Nephron (organoid): Measurements from ENCODE around the gene SLC47A1.

Experiments used
- H3K27ac Mint-ChIP-seq, 3 experiments: 2 replicates each; pipeline ENCODE4 v1.8.0; 2020; ENCODE audit warnings: mixed read lengths in 3 of 3, mild to moderate bottlenecking in 2 of 3, moderate library complexity in 1 of 3
- H3K27me3 Mint-ChIP-seq: 2 replicates; pipeline ENCODE4 v1.8.0; 2021; ENCODE audit warnings: low read depth, mild to moderate bottlenecking, moderate library complexity, mixed read lengths
- H3K36me3 Mint-ChIP-seq: 2 replicates; pipeline ENCODE4 v1.8.0; 2020; ENCODE audit warnings: low read depth, mixed read lengths
- H3K4me1 Mint-ChIP-seq: 2 replicates; pipeline ENCODE4 v1.8.0; 2020; ENCODE audit warnings: mixed read lengths
- H3K4me3 Mint-ChIP-seq, 3 experiments: 2 replicates each; pipeline ENCODE4 v1.8.0; 2020; ENCODE audit warnings: mild to moderate bottlenecking in 3 of 3, mixed read lengths in 3 of 3, moderate library complexity in 2 of 3
- H3K9me3 Mint-ChIP-seq: 2 replicates; pipeline ENCODE4 v1.8.0; 2020; ENCODE audit warnings: mixed read lengths
- CTCF ChIP-seq, 3 experiments: fragments of 200-600 bp; sonication (generic); IDR thresholded peaks; one replicate each; pipeline ENCODE4 v1.5.0; 2021; ENCODE audit warnings: antibody characterized with exemption in 3 of 3; ENCODE audit not compliant: unreplicated experiment in 3 of 3

The SLC47A1 gene

GRCh38 chr17:19533718-19534561 lies at the start of gene SLC47A1:
Gene SLC47A1, plus strand, starts transcription at chr17:19533854. Its CDS starts 86 bp downstream, at chr17:19533940.
- Mint-ChIP-seq H3K4me1 (peaks cover 8% of the 10 kb centered on the region), H3K36me3 (no peaks in the 10 kb centered on the region), H3K27me3 (peaks cover 49% of the 10 kb centered on the region), H3K4me3 (peak within 1 kb of the TSS; percentile 79 to 81 (median 79)), H3K27ac (no peak within 1 kb of the TSS), H3K9me3 (no peaks in the 10 kb centered on the region)
- no peak for TF ChIP-seq CTCF (IDR thresholded peaks at IDR 0.05; ENCODE audit: unreplicated experiment in 3 of 3)

GRCh38 chr17:19485800-19486340 lies 47.8 kb upstream of the SLC47A1 start:
- H3K4me1 Mint-ChIP-seq: peaks cover 36% of the 10 kb centered on the region
- H3K27ac Mint-ChIP-seq: no peak overlapping the region
- no peaks in the 10 kb centered on the region for H3K36me3 Mint-ChIP-seq
- H3K27me3 Mint-ChIP-seq: peaks cover 4% of the 10 kb centered on the region
- TF ChIP-seq CTCF (IDR thresholded peaks at IDR 0.05; ENCODE audit: unreplicated experiment in 3 of 3): no peak
- no peaks in the 10 kb centered on the region for H3K9me3 Mint-ChIP-seq
- H3K4me3 Mint-ChIP-seq: no peak overlapping the region

GRCh38 chr17:19486351-19487023 lies 47.2 kb upstream of the SLC47A1 start:
- H3K4me1 Mint-ChIP-seq: peaks cover 36% of the 10 kb centered on the region
- TF ChIP-seq CTCF (IDR thresholded peaks at IDR 0.05; ENCODE audit: unreplicated experiment in 3 of 3): no peak
- no peak overlapping the region for H3K4me3 Mint-ChIP-seq
- no peaks in the 10 kb centered on the region for H3K9me3 Mint-ChIP-seq
- no peaks in the 10 kb centered on the region for H3K36me3 Mint-ChIP-seq
- H3K27ac Mint-ChIP-seq: peak overlapping the region in 2 of 3 experiments; percentile 71 to 76
- H3K27me3 Mint-ChIP-seq: peaks cover 4% of the 10 kb centered on the region

GRCh38 chr17:19487024-19487600 lies 46.5 kb upstream of the SLC47A1 start:
- Mint-ChIP-seq H3K27ac (peak overlapping the region in 2 of 3 experiments; percentile 71 to 76), H3K4me3 (peak overlapping the region in 1 of 3 experiments; percentile 1), H3K36me3 (no peaks in the 10 kb centered on the region), H3K4me1 (peaks cover 36% of the 10 kb centered on the region), H3K27me3 (peaks cover 4% of the 10 kb centered on the region), H3K9me3 (no peaks in the 10 kb centered on the region)
- TF ChIP-seq CTCF (IDR thresholded peaks at IDR 0.05; ENCODE audit: unreplicated experiment in 3 of 3): no peak

- H3K27ac Mint-ChIP-seq: peak overlapping the region in 1 of 3 experiments; percentile 67
- H3K36me3 Mint-ChIP-seq: no peaks in the 10 kb centered on the region
- TF ChIP-seq CTCF (IDR thresholded peaks at IDR 0.05; ENCODE audit: unreplicated experiment in 3 of 3): no peak
- H3K27me3 Mint-ChIP-seq: peaks cover 14% of the 10 kb centered on the region
- H3K9me3 Mint-ChIP-seq: no peaks in the 10 kb centered on the region
- no peak overlapping the region for H3K4me3 Mint-ChIP-seq
- peaks cover 17% of the 10 kb centered on the region for H3K4me1 Mint-ChIP-seq
Observed at GRCh38 chr17:19492141-19492540, 41.5 kb upstream of the SLC47A1 start.
